ENCODE results near the gene TYK2. TPM values are rescaled to one million over a fixed set of nuclear protein-coding genes. Genes with fewer than 3 reads are reported as not detected.

TYK2 gene
- total and polyA plus RNA-seq, 9 of the 15 experiments (the other 6 are each of a cell fraction or from before 2014, with no cell fraction given) = 15.0 to 182 (median 85.9) TPM

DNA sequence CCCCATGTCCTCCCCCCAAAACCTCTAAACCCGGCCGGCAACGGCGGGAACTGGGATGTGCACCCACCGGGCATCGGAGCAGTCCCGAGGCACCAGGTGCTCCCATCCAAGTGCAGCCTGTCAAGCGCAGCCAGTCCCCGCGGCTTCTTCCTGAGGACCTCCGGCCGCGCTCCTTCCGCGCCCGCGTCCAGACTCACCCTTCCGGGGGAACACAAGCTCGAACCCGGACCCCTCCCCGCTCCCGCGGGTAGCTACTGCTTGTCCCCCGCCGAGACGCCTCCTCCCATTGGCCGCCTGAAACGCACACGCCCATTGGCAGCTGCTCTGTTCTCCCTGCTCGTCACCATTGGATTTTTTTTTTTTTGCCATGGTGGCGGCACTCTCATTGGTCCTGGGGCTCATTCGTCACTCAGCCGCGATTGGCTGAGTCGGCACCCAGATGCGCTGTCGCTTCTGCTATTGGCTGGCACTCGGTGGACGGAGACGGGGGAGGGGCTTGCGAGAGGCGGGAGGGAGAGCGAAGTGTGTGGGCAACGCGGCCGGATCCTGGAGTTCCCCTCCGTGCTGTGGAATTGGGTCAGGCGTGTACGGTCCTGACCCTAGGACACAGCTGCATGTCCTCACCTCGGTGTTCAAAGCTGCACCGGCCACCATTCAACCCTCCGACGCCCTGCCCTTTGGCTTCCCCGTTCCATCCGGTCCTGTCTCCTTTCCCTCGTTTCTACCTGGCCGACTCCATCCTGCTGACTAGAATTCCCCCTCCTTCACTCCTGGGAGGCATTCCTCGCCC is at the start of gene TYK2 (continued):
- peak; percentile 63 to 64; a peak in 2 of 4 replicates for TF ChIP-seq SIN3A (IDR thresholded peaks at IDR 0.05; ENCODE audit: borderline replicate concordance in 2 of 2, control insufficient read depth in 1 of 2, low read depth in 2 of 2, low read length in 2 of 2)
- TF ChIP-seq, protein P1, sequence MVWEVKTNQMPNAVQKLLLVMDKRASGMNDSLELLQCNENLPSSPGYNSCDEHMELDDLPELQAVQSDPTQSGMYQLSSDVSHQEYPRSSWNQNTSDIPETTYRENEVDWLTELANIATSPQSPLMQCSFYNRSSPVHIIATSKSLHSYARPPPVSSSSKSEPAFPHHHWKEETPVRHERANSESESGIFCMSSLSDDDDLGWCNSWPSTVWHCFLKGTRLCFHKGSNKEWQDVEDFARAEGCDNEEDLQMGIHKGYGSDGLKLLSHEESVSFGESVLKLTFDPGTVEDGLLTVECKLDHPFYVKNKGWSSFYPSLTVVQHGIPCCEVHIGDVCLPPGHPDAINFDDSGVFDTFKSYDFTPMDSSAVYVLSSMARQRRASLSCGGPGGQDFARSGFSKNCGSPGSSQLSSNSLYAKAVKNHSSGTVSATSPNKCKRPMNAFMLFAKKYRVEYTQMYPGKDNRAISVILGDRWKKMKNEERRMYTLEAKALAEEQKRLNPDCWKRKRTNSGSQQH (CRISPR knock-in tag; IDR thresholded peaks at IDR 0.05) = peak; percentile 5; the same call in 1 of the 2 replicates
- peak; percentile 39; the same call in 1 of the 2 replicates for TF ChIP-seq ZEB2 (IDR thresholded peaks at IDR 0.05)
- TF ChIP-seq MTA3 (IDR thresholded peaks at IDR 0.05; ENCODE audit: borderline replicate concordance) = peak; percentile 80; the same call in 1 of the 2 replicates
- TF ChIP-seq, protein P2, sequence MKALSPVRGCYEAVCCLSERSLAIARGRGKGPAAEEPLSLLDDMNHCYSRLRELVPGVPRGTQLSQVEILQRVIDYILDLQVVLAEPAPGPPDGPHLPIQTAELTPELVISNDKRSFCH (CRISPR knock-in tag; IDR thresholded peaks at IDR 0.05) = no peak
- TF ChIP-seq, protein P2 (tag; IDR thresholded peaks at IDR 0.05) = no peak; the same call in 1 of the 2 replicates
- no peak for TF ChIP-seq DMBX1 (CRISPR knock-in tag; IDR thresholded peaks at IDR 0.05; ENCODE audit: borderline replicate concordance)
- peak; percentile 43; the same call in 1 of the 2 replicates for TF ChIP-seq RNF2 (IDR thresholded peaks at IDR 0.05)
- peak; percentile 69 for TF ChIP-seq NFRKB (IDR thresholded peaks at IDR 0.05; ENCODE audit: low read depth)
- TF ChIP-seq POLR2B (IDR thresholded peaks at IDR 0.05; ENCODE audit: low read depth, partially characterized antibody) = peak; percentile 86
- TF ChIP-seq, protein P3, sequence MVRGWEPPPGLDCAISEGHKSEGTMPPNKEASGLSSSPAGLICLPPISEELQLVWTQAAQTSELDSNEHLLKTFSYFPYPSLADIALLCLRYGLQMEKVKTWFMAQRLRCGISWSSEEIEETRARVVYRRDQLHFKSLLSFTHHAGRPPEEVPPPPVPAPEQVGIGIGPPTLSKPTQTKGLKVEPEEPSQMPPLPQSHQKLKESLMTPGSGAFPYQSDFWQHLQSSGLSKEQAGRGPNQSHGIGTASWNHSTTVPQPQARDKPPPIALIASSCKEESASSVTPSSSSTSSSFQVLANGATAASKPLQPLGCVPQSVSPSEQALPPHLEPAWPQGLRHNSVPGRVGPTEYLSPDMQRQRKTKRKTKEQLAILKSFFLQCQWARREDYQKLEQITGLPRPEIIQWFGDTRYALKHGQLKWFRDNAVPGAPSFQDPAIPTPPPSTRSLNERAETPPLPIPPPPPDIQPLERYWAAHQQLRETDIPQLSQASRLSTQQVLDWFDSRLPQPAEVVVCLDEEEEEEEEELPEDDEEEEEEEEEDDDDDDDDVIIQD (CRISPR knock-in tag; IDR thresholded peaks at IDR 0.05) = no peak
- TF ChIP-seq TEAD1 (CRISPR knock-in tag; IDR thresholded peaks at IDR 0.05) = peak in 1 of 2 experiments; percentile 71; a peak in 2 of 4 replicates
- peak; percentile 30; the same call in 1 of the 2 replicates for TF ChIP-seq NCOA1 (IDR thresholded peaks at IDR 0.05; ENCODE audit: low read depth)
- no peak for TF ChIP-seq PHTF2 (CRISPR knock-in tag; IDR thresholded peaks at IDR 0.05)
- TF ChIP-seq RCOR1 (IDR thresholded peaks at IDR 0.05; ENCODE audit: borderline replicate concordance in 1 of 2, low read depth in 2 of 2, low read length in 2 of 2) = no peak
- TF ChIP-seq PHF8 (IDR thresholded peaks at IDR 0.05; ENCODE audit: borderline replicate concordance, low read length) = peak; percentile 92; the same call in 1 of the 2 replicates
- TF ChIP-seq HNRNPL (IDR thresholded peaks at IDR 0.05; ENCODE audit: low read depth, low read length) = no peak
- TF ChIP-seq PCBP1 (IDR thresholded peaks at IDR 0.05; ENCODE audit: low read depth, low read length, poor library complexity, severe bottlenecking) = no peak
- TF ChIP-seq, protein P4, sequence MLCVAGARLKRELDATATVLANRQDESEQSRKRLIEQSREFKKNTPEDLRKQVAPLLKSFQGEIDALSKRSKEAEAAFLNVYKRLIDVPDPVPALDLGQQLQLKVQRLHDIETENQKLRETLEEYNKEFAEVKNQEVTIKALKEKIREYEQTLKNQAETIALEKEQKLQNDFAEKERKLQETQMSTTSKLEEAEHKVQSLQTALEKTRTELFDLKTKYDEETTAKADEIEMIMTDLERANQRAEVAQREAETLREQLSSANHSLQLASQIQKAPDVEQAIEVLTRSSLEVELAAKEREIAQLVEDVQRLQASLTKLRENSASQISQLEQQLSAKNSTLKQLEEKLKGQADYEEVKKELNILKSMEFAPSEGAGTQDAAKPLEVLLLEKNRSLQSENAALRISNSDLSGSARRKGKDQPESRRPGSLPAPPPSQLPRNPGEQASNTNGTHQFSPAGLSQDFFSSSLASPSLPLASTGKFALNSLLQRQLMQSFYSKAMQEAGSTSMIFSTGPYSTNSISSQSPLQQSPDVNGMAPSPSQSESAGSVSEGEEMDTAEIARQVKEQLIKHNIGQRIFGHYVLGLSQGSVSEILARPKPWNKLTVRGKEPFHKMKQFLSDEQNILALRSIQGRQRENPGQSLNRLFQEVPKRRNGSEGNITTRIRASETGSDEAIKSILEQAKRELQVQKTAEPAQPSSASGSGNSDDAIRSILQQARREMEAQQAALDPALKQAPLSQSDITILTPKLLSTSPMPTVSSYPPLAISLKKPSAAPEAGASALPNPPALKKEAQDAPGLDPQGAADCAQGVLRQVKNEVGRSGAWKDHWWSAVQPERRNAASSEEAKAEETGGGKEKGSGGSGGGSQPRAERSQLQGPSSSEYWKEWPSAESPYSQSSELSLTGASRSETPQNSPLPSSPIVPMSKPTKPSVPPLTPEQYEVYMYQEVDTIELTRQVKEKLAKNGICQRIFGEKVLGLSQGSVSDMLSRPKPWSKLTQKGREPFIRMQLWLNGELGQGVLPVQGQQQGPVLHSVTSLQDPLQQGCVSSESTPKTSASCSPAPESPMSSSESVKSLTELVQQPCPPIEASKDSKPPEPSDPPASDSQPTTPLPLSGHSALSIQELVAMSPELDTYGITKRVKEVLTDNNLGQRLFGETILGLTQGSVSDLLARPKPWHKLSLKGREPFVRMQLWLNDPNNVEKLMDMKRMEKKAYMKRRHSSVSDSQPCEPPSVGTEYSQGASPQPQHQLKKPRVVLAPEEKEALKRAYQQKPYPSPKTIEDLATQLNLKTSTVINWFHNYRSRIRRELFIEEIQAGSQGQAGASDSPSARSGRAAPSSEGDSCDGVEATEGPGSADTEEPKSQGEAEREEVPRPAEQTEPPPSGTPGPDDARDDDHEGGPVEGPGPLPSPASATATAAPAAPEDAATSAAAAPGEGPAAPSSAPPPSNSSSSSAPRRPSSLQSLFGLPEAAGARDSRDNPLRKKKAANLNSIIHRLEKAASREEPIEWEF (CRISPR knock-in tag; IDR thresholded peaks at IDR 0.05) = no peak

Measured in K562 (cell line).